GM10266 (cell line): ENCODE measurements around the gene METTL13.

Experiments used
- DNase-seq: peaks from one replicate; pipeline ENCODE4 v3.0.0; 2012; ENCODE audit errors: extremely low spot score
- TF ChIP-seq, protein P1 (sequence below): IDR thresholded peaks from 2 replicates; pipeline ENCODE4 v1.5.1; 2012; ENCODE audit warnings: mild to moderate bottlenecking, low read depth; ENCODE audit not compliant: control insufficient read depth, insufficient read depth; ENCODE audit errors: missing control alignments

The METTL13 gene, protein sequence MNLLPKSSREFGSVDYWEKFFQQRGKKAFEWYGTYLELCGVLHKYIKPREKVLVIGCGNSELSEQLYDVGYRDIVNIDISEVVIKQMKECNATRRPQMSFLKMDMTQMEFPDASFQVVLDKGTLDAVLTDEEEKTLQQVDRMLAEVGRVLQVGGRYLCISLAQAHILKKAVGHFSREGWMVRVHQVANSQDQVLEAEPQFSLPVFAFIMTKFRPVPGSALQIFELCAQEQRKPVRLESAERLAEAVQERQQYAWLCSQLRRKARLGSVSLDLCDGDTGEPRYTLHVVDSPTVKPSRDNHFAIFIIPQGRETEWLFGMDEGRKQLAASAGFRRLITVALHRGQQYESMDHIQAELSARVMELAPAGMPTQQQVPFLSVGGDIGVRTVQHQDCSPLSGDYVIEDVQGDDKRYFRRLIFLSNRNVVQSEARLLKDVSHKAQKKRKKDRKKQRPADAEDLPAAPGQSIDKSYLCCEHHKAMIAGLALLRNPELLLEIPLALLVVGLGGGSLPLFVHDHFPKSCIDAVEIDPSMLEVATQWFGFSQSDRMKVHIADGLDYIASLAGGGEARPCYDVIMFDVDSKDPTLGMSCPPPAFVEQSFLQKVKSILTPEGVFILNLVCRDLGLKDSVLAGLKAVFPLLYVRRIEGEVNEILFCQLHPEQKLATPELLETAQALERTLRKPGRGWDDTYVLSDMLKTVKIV

DNA sequence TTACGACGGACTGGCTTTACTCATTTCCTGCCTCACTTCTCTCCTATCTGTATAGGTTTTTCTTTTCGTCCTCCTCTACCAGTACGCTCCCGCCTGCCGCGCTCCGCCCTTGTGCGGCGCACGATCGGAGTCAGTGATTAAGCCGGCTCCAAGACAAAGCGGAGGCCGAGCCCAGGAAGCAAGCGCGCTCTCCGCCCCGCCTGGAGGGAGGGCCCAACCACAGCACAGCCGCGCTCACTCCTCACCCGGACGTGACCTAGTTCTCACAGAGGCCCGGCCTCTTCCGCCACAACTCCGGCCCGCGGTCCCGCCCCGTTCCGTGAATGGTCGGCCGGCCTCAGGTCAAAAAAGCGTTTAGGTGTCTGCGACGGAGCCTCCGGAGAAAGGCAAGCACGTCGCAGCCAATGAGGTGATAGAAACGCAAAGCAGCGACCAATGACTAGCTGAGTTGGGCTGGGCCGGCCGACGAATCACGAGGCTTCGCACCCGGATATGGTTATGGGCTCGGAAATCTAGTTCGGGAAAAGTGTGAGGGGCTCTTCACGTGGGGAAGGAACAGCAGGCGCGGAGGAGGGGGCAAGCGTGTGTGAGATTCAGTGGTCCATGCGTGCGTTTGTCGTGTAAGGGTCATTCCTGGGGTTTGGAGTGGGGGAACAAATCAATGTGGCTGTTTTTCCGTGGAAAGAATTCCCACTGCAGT lies at the start of gene METTL13:
Gene METTL13 (plus strand): TSS at position 485 of the 700 bp plus-strand sequence. CDS start 308 bp downstream, outside the sequence.
- TF ChIP-seq, protein P1, sequence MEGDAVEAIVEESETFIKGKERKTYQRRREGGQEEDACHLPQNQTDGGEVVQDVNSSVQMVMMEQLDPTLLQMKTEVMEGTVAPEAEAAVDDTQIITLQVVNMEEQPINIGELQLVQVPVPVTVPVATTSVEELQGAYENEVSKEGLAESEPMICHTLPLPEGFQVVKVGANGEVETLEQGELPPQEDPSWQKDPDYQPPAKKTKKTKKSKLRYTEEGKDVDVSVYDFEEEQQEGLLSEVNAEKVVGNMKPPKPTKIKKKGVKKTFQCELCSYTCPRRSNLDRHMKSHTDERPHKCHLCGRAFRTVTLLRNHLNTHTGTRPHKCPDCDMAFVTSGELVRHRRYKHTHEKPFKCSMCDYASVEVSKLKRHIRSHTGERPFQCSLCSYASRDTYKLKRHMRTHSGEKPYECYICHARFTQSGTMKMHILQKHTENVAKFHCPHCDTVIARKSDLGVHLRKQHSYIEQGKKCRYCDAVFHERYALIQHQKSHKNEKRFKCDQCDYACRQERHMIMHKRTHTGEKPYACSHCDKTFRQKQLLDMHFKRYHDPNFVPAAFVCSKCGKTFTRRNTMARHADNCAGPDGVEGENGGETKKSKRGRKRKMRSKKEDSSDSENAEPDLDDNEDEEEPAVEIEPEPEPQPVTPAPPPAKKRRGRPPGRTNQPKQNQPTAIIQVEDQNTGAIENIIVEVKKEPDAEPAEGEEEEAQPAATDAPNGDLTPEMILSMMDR: no peak
- peak; percentile 94 for DNase-seq

GRCh38 chr1:171736196-171736595 lies 45.3 kb upstream of the METTL13 start:
- TF ChIP-seq, protein P1: no peak
- DNase-seq: no peak

- TF ChIP-seq, protein P1: no peak
Observed at GRCh38 chr1:171738911-171739310, 42.5 kb upstream of the METTL13 start.

GRCh38 chr1:171739656-171740055 lies 41.8 kb upstream of the METTL13 start:
- DNase-seq: no peak
- TF ChIP-seq, protein P1: no peak

More at GRCh38 chr1:171738911-171739310, 42.5 kb upstream of the METTL13 start:
- no peak for DNase-seq

- no peak for DNase-seq
- TF ChIP-seq, protein P1: no peak
Observed at GRCh38 chr1:171740356-171740863, 41.0 kb upstream of the METTL13 start.

GRCh38 chr1:171740987-171741871 lies 40.2 kb upstream of the METTL13 start:
- peak; percentile 64 for DNase-seq
- TF ChIP-seq, protein P1: peak; percentile 22
